PC-9 (cell line): Measurements from ENCODE around the gene PLPP3. TPM values are rescaled to one million over a fixed set of nuclear protein-coding genes. Genes with fewer than 3 reads are reported as not detected.

Experiments used
- BruUV-seq: library from RNA; stranded (reverse); fragments of 400-500 nt; replicated peaks from 2 replicates; lab custom pipeline; 2021; lab: Mats Ljungman, UMichigan
- CTCF ChIA-PET: fragments of 300-600 bp; sonication (Branson Sonifier 250); formaldehyde crosslinking; loops from one replicate; lab custom pipeline; 2022; ENCODE audit warnings: antibody characterized with exemption; lab: Charles Lee
- POLR2A ChIA-PET: fragments of 300-600 bp; sonication (Branson Sonifier 250); formaldehyde crosslinking; loops from one replicate; lab custom pipeline; 2022; ENCODE audit warnings: antibody characterized with exemption; ENCODE audit not compliant: unreplicated experiment; lab: Charles Lee
- DNase-seq, 2 experiments: peaks; one replicate each; pipeline versions ENCODE4 v3.0.0 to v3.0.0-alpha.2; 2015 to 2022; ENCODE audit warnings: mixed read lengths in 1 of 2
- H2AFZ ChIP-seq: fragments of 200-600 bp; sonication (generic); 2 replicates; pipeline ENCODE4 v1.8.1; 2017; ENCODE audit warnings: antibody characterized with exemption
- H3F3A ChIP-seq: fragments of 200-600 bp; sonication (generic); 2 replicates; pipeline ENCODE4 v1.8.1; 2017; ENCODE audit warnings: antibody characterized with exemption, mild to moderate bottlenecking, low read depth; ENCODE audit not compliant: insufficient read depth
- H3K27ac ChIP-seq: fragments of 200-600 bp; sonication (generic); 2 replicates; pipeline ENCODE4 v1.6.1; 2016; ENCODE audit warnings: mixed run types
- H3K27me3 ChIP-seq: fragments of 200-600 bp; sonication (generic); 2 replicates; pipeline ENCODE4 v1.6.1; 2016; ENCODE audit warnings: low read depth, mixed run types; ENCODE audit not compliant: insufficient read depth
- H3K36me3 ChIP-seq: fragments of 200-600 bp; sonication (generic); 2 replicates; pipeline ENCODE4 v1.6.1; 2016; ENCODE audit warnings: low read depth, mixed run types
- H3K4me1 ChIP-seq: fragments of 200-600 bp; sonication (generic); replicated peaks from 2 replicates; pipeline ENCODE4 v1.6.1; 2016; ENCODE audit warnings: mixed run types; ENCODE audit not compliant: insufficient read depth
- H3K4me2 ChIP-seq: fragments of 200-600 bp; sonication (generic); 2 replicates; pipeline ENCODE4 v1.6.1; 2017; ENCODE audit warnings: mixed run types
- H3K4me3 ChIP-seq: fragments of 200-600 bp; sonication (generic); 2 replicates; pipeline ENCODE4 v1.6.1; 2016; ENCODE audit warnings: mixed run types
- H3K79me2 ChIP-seq: fragments of 200-600 bp; sonication (generic); 2 replicates; pipeline ENCODE4 v1.6.1; 2017; ENCODE audit warnings: low read depth, mixed run types
- H3K9me2 ChIP-seq: fragments of 200-600 bp; sonication (generic); 2 replicates; pipeline ENCODE4 v1.8.1; 2017; ENCODE audit warnings: mild to moderate bottlenecking; ENCODE audit not compliant: insufficient read depth
- H3K9me3 ChIP-seq: fragments of 200-600 bp; sonication (generic); 2 replicates; pipeline ENCODE4 v1.8.1; 2016; ENCODE audit warnings: low read depth; ENCODE audit not compliant: insufficient read depth
- H4K20me1 ChIP-seq: fragments of 200-600 bp; sonication (generic); 2 replicates; pipeline ENCODE4 v1.8.1; 2017; ENCODE audit not compliant: insufficient read depth
- CTCF ChIP-seq: fragments of 200-600 bp; sonication (generic); conservative IDR thresholded peaks from 2 replicates; pipeline ENCODE4 v1.6.1; 2017; ENCODE audit warnings: mixed run types, antibody characterized with exemption, mild to moderate bottlenecking, moderate library complexity
- EZH2 ChIP-seq: fragments of 200-600 bp; sonication (generic); IDR thresholded peaks from 2 replicates; pipeline ENCODE4 v1.8.0; 2017; ENCODE audit warnings: antibody characterized with exemption, low read depth
- intact Hi-C: fragments of 100-400 bp; cut with micrococcal nuclease; formaldehyde crosslinking; loops from one replicate; pipeline ENCODE4 v1.10.0; 2022; ENCODE audit not compliant: unreplicated experiment
- total RNA-seq: library from RNA; stranded (reverse); gene quantifications from 2 replicates; pipeline ENCODE4 v1.2.3, GENCODE V29; 2021

The PLPP3 gene
- total RNA-seq, 1 experiment from 2014 or later = 22.4 TPM

GRCh38 chr1:56538532-56538931 is 40.8 kb downstream of the PLPP3 start:
- DNase-seq = no peak
- H3K27ac ChIP-seq = no peak overlapping the region
- H3K4me2 ChIP-seq = no peak overlapping the region
- H3F3A ChIP-seq = no peaks in the 10 kb centered on the region
- H3K27me3 ChIP-seq = no peaks in the 10 kb centered on the region
- no TSS peak for BruUV-seq
- H4K20me1 ChIP-seq = peaks cover 5% of the 10 kb centered on the region; the same call in 1 of the 2 replicates
- H3K4me3 ChIP-seq = no peak overlapping the region
- H2AFZ ChIP-seq = no peak overlapping the region
- POLR2A ChIA-PET = interaction anchor here (0.7 kb wide), 1 partner anchor 150 kb away, joined by 6 read pairs; no protein-coding TSS in a partner anchor
- TF ChIP-seq EZH2 (no peak), CTCF (no peak)
- H3K9me2 ChIP-seq = no peaks in the 10 kb centered on the region
- CTCF ChIA-PET = no interaction called here
- no peaks in the 10 kb centered on the region for H3K4me1 ChIP-seq
- H3K9me3 ChIP-seq = no peaks in the 10 kb centered on the region
- peaks cover 67% of the 10 kb centered on the region for H3K79me2 ChIP-seq
- H3K36me3 ChIP-seq = peaks cover 19% of the 10 kb centered on the region; the same call in 1 of the 2 replicates
- intact Hi-C loops = no loop called here

GRCh38 chr1:56537660-56538059 is 41.7 kb downstream of the PLPP3 start:
- Histone ChIP-seq H3K4me1 (no peaks in the 10 kb centered on the region), H2AFZ (no peak overlapping the region), H3K9me3 (no peaks in the 10 kb centered on the region), H3K4me2 (no peak overlapping the region), H4K20me1 (peaks cover 5% of the 10 kb centered on the region; the same call in 1 of the 2 replicates), H3F3A (no peaks in the 10 kb centered on the region), H3K27ac (no peak overlapping the region), H3K9me2 (no peaks in the 10 kb centered on the region), H3K27me3 (no peaks in the 10 kb centered on the region), H3K4me3 (no peak overlapping the region), H3K79me2 (peaks cover 61% of the 10 kb centered on the region), H3K36me3 (peaks cover 15% of the 10 kb centered on the region; the same call in 1 of the 2 replicates)
- ChIA-PET POLR2A (interaction anchor here (0.7 kb wide), 1 partner anchor 151 kb away, joined by 6 read pairs; no protein-coding TSS in a partner anchor), CTCF (no interaction called here)
- BruUV-seq = no TSS peak
- DNase-seq = no peak
- intact Hi-C loops = no loop called here
- TF ChIP-seq CTCF (no peak), EZH2 (no peak)

GRCh38 chr1:56535939-56536338 is 43.4 kb downstream of the PLPP3 start:
- H3K79me2 ChIP-seq = peaks cover 59% of the 10 kb centered on the region
- no peaks in the 10 kb centered on the region for H3F3A ChIP-seq
- no peaks in the 10 kb centered on the region for H3K9me3 ChIP-seq
- no peaks in the 10 kb centered on the region for H3K27me3 ChIP-seq
- TF ChIP-seq CTCF (no peak), EZH2 (no peak)
- H3K9me2 ChIP-seq = no peaks in the 10 kb centered on the region
- ChIA-PET POLR2A (no interaction called here), CTCF (no interaction called here)
- no peak overlapping the region for H3K4me2 ChIP-seq
- no peak overlapping the region for H3K4me3 ChIP-seq
- intact Hi-C loops = no loop called here
- no peak overlapping the region for H2AFZ ChIP-seq
- H3K27ac ChIP-seq = no peak overlapping the region
- no peak for DNase-seq
- no peaks in the 10 kb centered on the region for H3K4me1 ChIP-seq
- BruUV-seq = no TSS peak
- peaks cover 15% of the 10 kb centered on the region; the same call in 1 of the 2 replicates for H3K36me3 ChIP-seq
- H4K20me1 ChIP-seq = peaks cover 5% of the 10 kb centered on the region; the same call in 1 of the 2 replicates
